ENCODE results near the gene BCL2.
A peak's percentile ranks its signal among the peaks of the same experiment; 100 is the strongest.

The BCL2 gene

GRCh38 chr18:63154350-63155152 lies 165.0 kb downstream of the BCL2 start:
- peak; percentile 46 for DNase-seq

GRCh38 chr18:63152791-63153190 lies 166.8 kb downstream of the BCL2 start:
- DNase-seq, result no peak

- DNase-seq, result no peak
Measured at GRCh38 chr18:63152096-63152495, 167.5 kb downstream of the BCL2 start.

GRCh38 chr18:63151539-63151938 lies 168.0 kb downstream of the BCL2 start:
- DNase-seq, result no peak

GRCh38 chr18:63150942-63151421 lies 168.6 kb downstream of the BCL2 start:
- DNase-seq, result peak; percentile 62

GRCh38 chr18:63150326-63150725 lies 169.2 kb downstream of the BCL2 start:
- DNase-seq, result no peak

GRCh38 chr18:63149302-63149587 lies 170.3 kb downstream of the BCL2 start:
- DNase-seq, result no peak

- no peak for DNase-seq
Measured at GRCh38 chr18:63148449-63149301, 170.9 kb downstream of the BCL2 start.

- DNase-seq, result no peak
Measured at GRCh38 chr18:63147973-63148372, 171.6 kb downstream of the BCL2 start.

GRCh38 chr18:63146828-63147409 lies 172.7 kb downstream of the BCL2 start:
- DNase-seq, result no peak

GRCh38 chr18:63145851-63146555 lies 173.6 kb downstream of the BCL2 start:
- DNase-seq, result no peak

- no peak for DNase-seq
Measured at GRCh38 chr18:63145166-63145850, 174.3 kb downstream of the BCL2 start.

- DNase-seq, result no peak
Measured at GRCh38 chr18:63144748-63145147, 174.8 kb downstream of the BCL2 start.

- no peak for DNase-seq
Measured at GRCh38 chr18:63143330-63143771, 176.2 kb downstream of the BCL2 start.

GRCh38 chr18:63142594-63143225 lies 176.9 kb downstream of the BCL2 start:
- DNase-seq, result no peak

- DNase-seq, result no peak
Measured at GRCh38 chr18:63141778-63142176, 177.8 kb downstream of the BCL2 start.

GRCh38 chr18:63140997-63141777 lies 178.4 kb downstream of the BCL2 start:
- peak; percentile 25 for DNase-seq

- no peak for DNase-seq
Measured at GRCh38 chr18:63140038-63140450, 179.5 kb downstream of the BCL2 start.

- DNase-seq, result no peak
Measured at GRCh38 chr18:63138436-63139340, 180.9 kb downstream of the BCL2 start.

GRCh38 chr18:63137999-63138435 lies 181.6 kb downstream of the BCL2 start:
- no peak for DNase-seq
